CD4-positive, CD25-positive, alpha-beta regulatory T cell (primary cell): ENCODE measurements around the gene SRPRA. TPM values are rescaled to one million over a fixed set of nuclear protein-coding genes. Genes with fewer than 3 reads are reported as not detected.

Experiments used
- ATAC-seq, 2 donors: fragments of 150-1000 bp; cut with Tn5 transposase; one replicate each; pipeline ENCODE4 v1.10.0; 2021; ENCODE audit warnings: low read depth in 2 of 2, moderate number of reproducible peaks in 2 of 2, moderate library complexity in 1 of 2
- DNase-seq, 3 donors: peaks; one replicate each; pipeline versions ENCODE4 v3.0.0 to v3.0.0-alpha.2; 2012 to 2022; ENCODE audit warnings: mixed read lengths in 1 of 3
- H3K27ac ChIP-seq: one replicate; pipeline ENCODE4 v1.7.0; 2013; ENCODE audit warnings: mild to moderate bottlenecking, low read length; ENCODE audit not compliant: insufficient read depth, poor library complexity, severe bottlenecking
- H3K27me3 ChIP-seq: one replicate; pipeline ENCODE4 v1.7.0; 2013; ENCODE audit warnings: low read length; ENCODE audit not compliant: control insufficient read depth, insufficient read depth
- H3K36me3 ChIP-seq: one replicate; pipeline ENCODE4 v1.7.0; 2013; ENCODE audit warnings: mild to moderate bottlenecking, low read length, moderate library complexity; ENCODE audit not compliant: control insufficient read depth, insufficient read depth
- H3K4me1 ChIP-seq: 2 replicates; pipeline ENCODE4 v1.7.0; 2013; ENCODE audit warnings: mild to moderate bottlenecking, low read length; ENCODE audit not compliant: insufficient read depth, control insufficient read depth, poor library complexity, severe bottlenecking
- H3K4me3 ChIP-seq: one replicate; pipeline ENCODE4 v1.7.0; 2013; ENCODE audit warnings: low read depth, mild to moderate bottlenecking, low read length, moderate library complexity
- H3K9me3 ChIP-seq, 2 experiments: 1 replicate in 1 of 2; 2 replicates in 1 of 2; pipeline ENCODE4 v1.7.0; 2013; ENCODE audit warnings: low read length in 2 of 2, mild to moderate bottlenecking in 1 of 2, moderate library complexity in 1 of 2; ENCODE audit not compliant: control insufficient read depth in 2 of 2
- H3K27ac Mint-ChIP-seq, 3 donors: one replicate each; pipeline ENCODE4 v1.8.0; 2020 to 2022; ENCODE audit warnings: mild to moderate bottlenecking in 3 of 3, mixed read lengths in 3 of 3, moderate library complexity in 2 of 3
- H3K27me3 Mint-ChIP-seq: one replicate; pipeline ENCODE4 v1.8.0; 2022; ENCODE audit warnings: mild to moderate bottlenecking, mixed read lengths
- H3K36me3 Mint-ChIP-seq: one replicate; pipeline ENCODE4 v1.8.0; 2020; ENCODE audit warnings: mixed read lengths
- H3K4me1 Mint-ChIP-seq, 4 donors: one replicate each; pipeline ENCODE4 v1.8.0; 2020 to 2022; ENCODE audit warnings: mixed read lengths in 4 of 4, mild to moderate bottlenecking in 1 of 4
- H3K4me3 Mint-ChIP-seq, 4 donors: one replicate each; pipeline ENCODE4 v1.8.0; 2020 to 2022; ENCODE audit warnings: mild to moderate bottlenecking in 4 of 4, mixed read lengths in 4 of 4, moderate library complexity in 3 of 4
- H3K9me3 Mint-ChIP-seq, 7 donors: one replicate each; pipeline ENCODE4 v1.8.0; 2020 to 2022; ENCODE audit warnings: mixed read lengths in 7 of 7, mild to moderate bottlenecking in 3 of 7, moderate library complexity in 2 of 7
- polyA plus RNA-seq, 4 donors: library from polyadenylated mRNA; unstranded; fragments of 300-500 nt; fragmentation: Illumina TruSeq; gene quantifications; one replicate each; pipeline ENCODE4 v1.2.3, GENCODE V29; 2021
- total RNA-seq: library from RNA; stranded (reverse); gene quantifications from one replicate; pipeline ENCODE4 v1.2.3, GENCODE V29; 2022

SRPRA gene
- total and polyA plus RNA-seq, 5 donors from 2014 or later = 91.1 to 182 (median 103) TPM

DNA sequence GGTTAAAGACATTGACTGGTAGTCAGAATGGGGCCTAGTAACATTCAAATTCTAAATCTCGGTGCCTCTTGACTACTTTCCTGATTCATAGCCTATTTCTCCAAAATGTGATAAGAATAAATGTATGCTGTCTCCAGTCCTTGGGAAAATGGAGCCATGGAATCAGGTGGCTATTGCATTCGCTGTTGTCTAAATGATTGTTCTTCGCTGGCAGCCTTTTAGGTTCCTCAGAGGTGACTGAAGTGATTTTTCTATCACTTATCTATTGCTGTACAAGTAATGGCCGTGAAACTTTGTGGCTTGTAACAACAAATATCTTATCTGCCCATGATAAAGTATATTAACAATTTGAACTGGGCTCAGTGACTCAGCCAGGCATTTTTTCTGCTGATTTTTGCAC lies 15.4 kb downstream of the SRPRA start:
- H3K4me3 Mint-ChIP-seq = no peak overlapping the region
- ATAC-seq = no peak
- H3K36me3 Mint-ChIP-seq = peaks cover 8% of the 10 kb centered on the region

DNA sequence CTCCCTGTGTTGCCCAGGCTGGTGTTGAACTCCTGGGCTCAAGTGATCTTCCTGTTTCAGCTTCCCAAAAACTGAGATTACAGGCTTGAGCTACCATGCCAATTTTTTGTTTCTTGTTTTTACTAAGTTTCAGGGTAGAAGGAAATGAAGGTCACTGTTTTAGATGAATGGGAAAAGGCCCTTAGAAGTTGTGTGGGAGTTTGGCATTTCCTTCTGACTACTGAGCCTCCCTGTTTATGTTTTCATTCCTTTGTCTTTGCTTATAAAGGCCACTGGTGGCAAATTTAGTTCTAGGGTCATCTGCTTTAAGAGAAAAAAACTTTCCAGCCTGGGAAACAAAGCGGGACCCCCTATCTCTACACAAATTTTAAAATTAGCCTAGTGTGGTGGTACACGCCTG lies 22.1 kb downstream of the SRPRA start:
- no peak for DNase-seq
- Histone ChIP-seq H3K36me3 (peaks cover 17% of the 10 kb centered on the region), H3K9me3 (no peaks in the 10 kb centered on the region), H3K27me3 (no peaks in the 10 kb centered on the region), H3K4me3 (no peak overlapping the region), H3K4me1 (no peaks in the 10 kb centered on the region), H3K27ac (no peak overlapping the region)
- no peak overlapping the region for H3K4me3 Mint-ChIP-seq
- peaks cover 0 to 2% (median 0%) of the 10 kb centered on the region in 7 donors for H3K9me3 Mint-ChIP-seq
- ATAC-seq = no peak
- H3K4me1 Mint-ChIP-seq = peaks cover 0 to 2% (median 0%) of the 10 kb centered on the region in 4 donors
- H3K27ac Mint-ChIP-seq = no peak overlapping the region
- H3K27me3 Mint-ChIP-seq = no peaks in the 10 kb centered on the region
- peaks cover 25% of the 10 kb centered on the region for H3K36me3 Mint-ChIP-seq

More for the DNA sequence above, 15.4 kb downstream of the SRPRA start:
- Histone ChIP-seq H3K4me1 (no peaks in the 10 kb centered on the region), H3K36me3 (peaks cover 11% of the 10 kb centered on the region), H3K4me3 (no peak overlapping the region), H3K27me3 (no peaks in the 10 kb centered on the region), H3K27ac (no peak overlapping the region), H3K9me3 (no peaks in the 10 kb centered on the region)
- H3K27ac Mint-ChIP-seq = no peak overlapping the region
- H3K4me1 Mint-ChIP-seq = peaks cover 0 to 3% (median 0%) of the 10 kb centered on the region in 4 donors
- H3K9me3 Mint-ChIP-seq = no peaks in the 10 kb centered on the region
- no peak for DNase-seq
- no peaks in the 10 kb centered on the region for H3K27me3 Mint-ChIP-seq

DNA sequence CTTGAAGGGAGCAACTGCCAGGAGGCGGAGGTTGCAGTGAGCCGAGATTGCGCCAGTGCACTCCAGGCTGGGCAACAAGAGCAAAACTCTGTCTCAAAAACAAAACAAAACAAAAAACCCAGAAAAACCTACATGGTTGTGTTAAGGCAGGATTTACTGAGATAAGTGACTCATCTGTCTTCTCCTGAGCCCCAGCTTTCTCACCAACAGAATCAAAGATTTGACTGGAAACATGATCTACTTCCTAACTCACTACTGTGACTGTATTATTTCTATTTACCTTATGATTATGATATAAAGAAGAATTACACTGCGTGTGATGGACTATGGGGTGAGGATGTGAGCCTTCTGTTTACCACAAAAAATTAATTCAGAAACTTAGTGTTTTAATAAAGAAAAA lies 35.3 kb downstream of the SRPRA start:
- peaks cover 0 to 14% (median 1%) of the 10 kb centered on the region in 4 donors for H3K4me1 Mint-ChIP-seq
- ATAC-seq (no peak), DNase-seq (no peak)
- no peak overlapping the region for H3K27ac Mint-ChIP-seq
- Histone ChIP-seq H3K27ac (no peak overlapping the region), H3K36me3 (peaks cover 10% of the 10 kb centered on the region), H3K4me3 (no peak overlapping the region), H3K27me3 (no peaks in the 10 kb centered on the region), H3K9me3 (no peaks in the 10 kb centered on the region), H3K4me1 (no peaks in the 10 kb centered on the region)
- no peaks in the 10 kb centered on the region for H3K27me3 Mint-ChIP-seq
- H3K36me3 Mint-ChIP-seq = peaks cover 13% of the 10 kb centered on the region
- H3K9me3 Mint-ChIP-seq = no peaks in the 10 kb centered on the region
- no peak overlapping the region for H3K4me3 Mint-ChIP-seq

DNA sequence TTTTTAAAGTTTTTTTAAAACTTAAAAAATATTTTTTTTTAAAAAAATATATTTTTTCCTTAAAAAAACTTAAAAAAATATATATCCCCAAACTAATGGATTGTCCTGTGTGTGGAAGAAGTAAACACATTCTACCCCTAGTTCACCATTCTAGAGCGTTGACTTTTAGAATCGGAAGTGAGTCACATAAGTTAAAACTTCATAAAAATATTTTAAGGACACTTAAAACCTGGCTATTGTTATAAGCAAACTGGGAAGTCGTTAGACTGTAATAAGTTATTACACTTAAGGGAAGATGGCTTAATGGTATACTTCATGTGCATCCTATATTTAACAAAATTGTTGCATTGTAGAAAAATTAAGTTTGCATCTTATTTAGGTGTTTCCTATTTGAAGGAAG lies 36.0 kb downstream of the SRPRA start:
- Mint-ChIP-seq H3K4me1 (peaks cover 0 to 14% (median 1%) of the 10 kb centered on the region in 4 donors), H3K4me3 (no peak overlapping the region), H3K36me3 (peaks cover 13% of the 10 kb centered on the region), H3K9me3 (no peaks in the 10 kb centered on the region), H3K27ac (no peak overlapping the region), H3K27me3 (no peaks in the 10 kb centered on the region)
- no peaks in the 10 kb centered on the region for H3K27me3 ChIP-seq
- no peaks in the 10 kb centered on the region for H3K4me1 ChIP-seq
- H3K27ac ChIP-seq = no peak overlapping the region
- H3K4me3 ChIP-seq = no peak overlapping the region
- no peaks in the 10 kb centered on the region for H3K9me3 ChIP-seq
- DNase-seq (no peak), ATAC-seq (no peak)
- H3K36me3 ChIP-seq = peaks cover 10% of the 10 kb centered on the region

DNA sequence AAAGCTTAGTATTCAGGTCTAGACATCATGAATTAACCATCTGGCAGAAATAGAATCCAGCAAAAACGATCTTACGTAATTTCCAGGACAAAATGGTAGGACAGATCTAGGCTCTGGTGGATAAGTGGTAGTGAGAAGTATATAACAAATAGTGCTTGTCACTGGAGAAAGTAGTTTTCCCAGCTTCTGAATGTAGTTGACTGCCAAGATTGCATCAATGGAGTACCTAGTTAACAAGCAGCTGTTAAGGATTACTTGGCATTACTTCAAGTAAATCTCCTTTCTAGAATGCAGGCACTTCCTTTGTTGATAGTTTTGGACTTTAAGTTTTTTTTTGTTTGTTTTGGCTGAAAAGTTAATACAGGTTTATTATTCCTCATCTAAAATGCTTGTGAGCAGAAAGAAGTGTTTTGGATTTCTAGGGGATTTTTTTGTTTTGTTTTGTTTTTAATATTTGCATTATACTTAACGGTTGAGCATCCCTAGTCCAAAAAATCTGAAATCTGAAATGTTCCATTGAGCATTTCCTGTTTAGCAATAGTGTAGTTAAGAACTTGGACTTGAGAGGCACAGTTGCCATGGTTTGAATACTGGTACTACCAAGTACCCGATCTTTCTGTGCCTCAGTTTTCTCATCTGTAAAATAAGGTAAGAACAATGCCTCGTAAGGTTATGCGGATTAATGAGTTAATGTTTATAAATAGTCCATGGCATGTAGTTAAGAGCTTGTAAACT lies 36.8 kb downstream of the SRPRA start:
- no peak overlapping the region for H3K4me3 Mint-ChIP-seq
- Histone ChIP-seq H3K27ac (no peak overlapping the region), H3K9me3 (no peaks in the 10 kb centered on the region), H3K36me3 (peaks cover 10% of the 10 kb centered on the region), H3K27me3 (no peaks in the 10 kb centered on the region), H3K4me1 (no peaks in the 10 kb centered on the region), H3K4me3 (no peak overlapping the region)
- ATAC-seq (no peak), DNase-seq (no peak)
- H3K27me3 Mint-ChIP-seq = no peaks in the 10 kb centered on the region
- H3K4me1 Mint-ChIP-seq = peaks cover 0 to 14% (median 1%) of the 10 kb centered on the region in 4 donors
- no peak overlapping the region for H3K27ac Mint-ChIP-seq
- no peaks in the 10 kb centered on the region for H3K9me3 Mint-ChIP-seq
- H3K36me3 Mint-ChIP-seq = peaks cover 13% of the 10 kb centered on the region

DNA sequence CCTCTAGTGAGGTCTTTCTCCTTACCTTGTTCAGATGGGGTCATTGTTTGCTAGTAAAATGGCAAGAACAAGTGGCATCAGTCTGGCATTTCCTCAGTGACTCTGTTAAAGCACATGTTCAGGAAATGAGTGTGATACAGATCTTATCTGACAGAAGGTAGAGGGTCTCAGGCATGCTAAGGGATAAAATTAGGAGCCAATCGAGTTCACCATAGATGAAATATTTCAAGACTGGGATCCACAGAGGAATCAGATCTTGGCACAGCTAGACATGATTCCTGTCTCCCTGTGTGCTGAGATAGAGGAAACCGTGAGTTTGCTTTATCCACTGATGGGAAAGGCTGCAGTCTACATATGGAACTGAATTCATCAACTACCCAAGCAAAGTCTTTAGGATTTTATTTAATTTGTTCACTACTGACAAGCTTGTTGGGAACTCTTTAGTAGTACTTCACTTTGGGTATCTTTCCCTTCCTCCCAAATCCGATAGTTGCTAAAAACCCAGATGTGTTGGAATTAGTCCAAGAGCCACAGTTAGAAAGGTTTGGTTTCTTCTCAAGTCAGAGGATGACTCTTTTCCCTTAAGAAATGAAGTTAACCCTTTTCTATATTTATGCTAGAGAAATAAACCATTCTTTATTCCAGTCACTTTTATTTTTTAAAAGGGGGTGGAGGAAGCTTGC lies 38.7 kb downstream of the SRPRA start:
- DNase-seq (no peak), ATAC-seq (no peak)
- no peaks in the 10 kb centered on the region for H3K9me3 ChIP-seq
- no peak overlapping the region for H3K27ac ChIP-seq
- Mint-ChIP-seq H3K36me3 (peaks cover 4% of the 10 kb centered on the region), H3K27ac (no peak overlapping the region), H3K27me3 (no peaks in the 10 kb centered on the region), H3K4me3 (no peak overlapping the region), H3K4me1 (peaks cover 0 to 8% (median 1%) of the 10 kb centered on the region in 4 donors), H3K9me3 (no peaks in the 10 kb centered on the region)
- no peaks in the 10 kb centered on the region for H3K4me1 ChIP-seq
- H3K4me3 ChIP-seq = no peak overlapping the region
- H3K27me3 ChIP-seq = no peaks in the 10 kb centered on the region
- peaks cover 4% of the 10 kb centered on the region for H3K36me3 ChIP-seq

DNA sequence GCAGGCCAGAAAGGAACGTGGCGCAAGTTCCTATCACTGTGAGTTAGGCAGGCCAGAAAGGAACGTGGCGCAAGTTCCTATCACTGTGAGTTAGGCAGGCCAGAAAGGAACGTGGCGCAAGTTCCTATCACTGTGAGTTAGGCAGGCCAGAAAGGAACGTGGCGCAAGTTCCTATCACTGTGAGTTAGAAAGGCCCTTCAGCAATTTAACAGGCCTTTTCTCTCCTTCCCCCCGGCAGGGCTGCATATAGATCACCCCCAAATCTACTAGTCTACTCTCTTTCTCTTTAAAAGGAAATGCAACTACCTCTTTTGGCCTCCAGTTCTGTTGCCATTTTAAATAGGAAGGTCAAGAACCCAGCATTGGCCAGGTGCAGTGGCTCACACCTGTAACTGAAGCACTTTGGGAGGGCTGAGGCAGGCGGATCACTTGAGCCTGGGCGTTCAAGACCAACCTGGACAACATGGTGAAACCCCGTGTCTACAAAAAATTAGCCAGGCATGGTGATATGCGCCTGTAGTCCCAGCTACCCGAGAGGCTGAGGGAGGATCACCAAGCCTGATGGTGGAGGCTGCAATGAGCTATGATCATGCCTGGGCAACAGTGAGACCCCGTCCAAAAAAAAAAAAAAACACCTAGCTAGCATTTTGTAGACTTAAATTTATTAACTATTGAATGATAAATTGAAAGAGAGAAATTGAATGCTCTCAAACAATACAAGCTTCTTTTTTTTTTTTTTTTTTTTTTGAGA lies 42.2 kb downstream of the SRPRA start:
- ATAC-seq (no peak), DNase-seq (no peak)
- Mint-ChIP-seq H3K4me1 (peaks cover 1 to 7% (median 4%) of the 10 kb centered on the region in 4 donors), H3K4me3 (no peak overlapping the region), H3K36me3 (peaks cover 4% of the 10 kb centered on the region), H3K27ac (no peak overlapping the region), H3K27me3 (no peaks in the 10 kb centered on the region), H3K9me3 (no peaks in the 10 kb centered on the region)
- Histone ChIP-seq H3K27me3 (no peaks in the 10 kb centered on the region), H3K4me1 (no peaks in the 10 kb centered on the region), H3K27ac (no peak overlapping the region), H3K36me3 (peaks cover 4% of the 10 kb centered on the region), H3K4me3 (no peak overlapping the region), H3K9me3 (no peaks in the 10 kb centered on the region)
